CD14-positive monocyte (primary cell): Measurements from ENCODE around the gene PABPC1L. TPM values are rescaled to one million over a fixed set of nuclear protein-coding genes. Genes with fewer than 3 reads are reported as not detected.

Source experiments
- DNase-seq, 3 donors: peaks; one replicate each; pipeline ENCODE4 v3.0.0-alpha.2; 2011 to 2022
- H2AFZ ChIP-seq: 2 replicates; pipeline ENCODE4 v1.6.0; 2012; ENCODE audit warnings: mild to moderate bottlenecking, low read depth, low read length, inconsistent platforms; ENCODE audit not compliant: insufficient read depth, poor library complexity, severe bottlenecking
- H3K27ac ChIP-seq, 2 donors: 1 replicate in 1 of 2; 2 replicates in 1 of 2; pipeline ENCODE4 v1.5.1; 2012 to 2013; ENCODE audit warnings: low read length in 2 of 2, control low read depth in 1 of 2, inconsistent platforms in 1 of 2, low read depth in 1 of 2, mild to moderate bottlenecking in 1 of 2
- H3K27me3 ChIP-seq, 2 donors: one replicate each; pipeline versions ENCODE4 v1.6.0 to v1.6.1; 2011 to 2013; ENCODE audit warnings: low read length in 2 of 2; ENCODE audit not compliant: control insufficient read depth in 2 of 2, insufficient read depth in 2 of 2
- H3K36me3 ChIP-seq, 2 donors: replicated peaks in 1 of 2; 1 replicate in 1 of 2; 2 replicates in 1 of 2; pipeline versions ENCODE4 v1.5.1 to v1.6.1; 2012 to 2013; ENCODE audit warnings: low read length in 2 of 2, control low read depth in 1 of 2, inconsistent platforms in 1 of 2, mild to moderate bottlenecking in 1 of 2; ENCODE audit not compliant: insufficient read depth in 2 of 2, control insufficient read depth in 1 of 2
- H3K4me1 ChIP-seq, 2 donors: 1 replicate in 1 of 2; 2 replicates in 1 of 2; pipeline versions ENCODE4 v1.5.1 to v1.6.1; 2012 to 2013; ENCODE audit warnings: low read length in 2 of 2, control low read depth in 1 of 2, inconsistent platforms in 1 of 2, mild to moderate bottlenecking in 1 of 2, moderate library complexity in 1 of 2; ENCODE audit not compliant: insufficient read depth in 2 of 2, control insufficient read depth in 1 of 2
- H3K4me2 ChIP-seq: replicated peaks from 2 replicates; pipeline ENCODE3; 2012; ENCODE audit warnings: low read length, moderate library complexity, mild to moderate bottlenecking; ENCODE audit not compliant: poor library complexity, severe bottlenecking; ENCODE audit errors: extremely low read depth
- H3K4me3 ChIP-seq, 3 experiments: fragments of 200-600 bp in 1 of 3; sonication (generic) in 1 of 3; replicated peaks in 1 of 3; 1 replicate in 2 of 3; 2 replicates in 1 of 3; pipeline ENCODE4 v1.5.1; 2011 to 2013; ENCODE audit warnings: low read length in 3 of 3, mild to moderate bottlenecking in 3 of 3, control low read depth in 2 of 3, low read depth in 2 of 3, inconsistent platforms in 1 of 3, moderate library complexity in 1 of 3
- H3K79me2 ChIP-seq: 2 replicates; pipeline ENCODE4 v1.6.0; 2012; ENCODE audit warnings: mild to moderate bottlenecking, control low read depth, inconsistent platforms, low read length, moderate library complexity; ENCODE audit not compliant: insufficient read depth
- H3K9ac ChIP-seq: 2 replicates; pipeline ENCODE4 v1.6.0; 2017; ENCODE audit warnings: low read length, mild to moderate bottlenecking; ENCODE audit not compliant: insufficient read depth, poor library complexity, severe bottlenecking
- H3K9me3 ChIP-seq, 2 donors: replicated peaks in 1 of 2; 1 replicate in 1 of 2; 2 replicates in 1 of 2; pipeline versions ENCODE4 v1.5.1 to v1.6.1; 2012 to 2013; ENCODE audit warnings: low read length in 2 of 2, control low read depth in 1 of 2; ENCODE audit not compliant: control insufficient read depth in 1 of 2, insufficient read depth in 1 of 2
- H4K20me1 ChIP-seq: 2 replicates; pipeline ENCODE4 v1.6.0; 2012; ENCODE audit warnings: mild to moderate bottlenecking, low read length, control low read depth, moderate library complexity; ENCODE audit not compliant: insufficient read depth
- H3K27ac Mint-ChIP-seq, 7 donors: one replicate each; pipeline ENCODE4 v1.8.0; 2020; ENCODE audit warnings: mild to moderate bottlenecking in 7 of 7, mixed read lengths in 7 of 7, moderate library complexity in 6 of 7, inconsistent platforms in 2 of 7
- H3K27me3 Mint-ChIP-seq, 3 donors: one replicate each; pipeline ENCODE4 v1.8.0; 2021 to 2022; ENCODE audit warnings: low read depth in 3 of 3, mild to moderate bottlenecking in 3 of 3, mixed read lengths in 3 of 3, moderate library complexity in 3 of 3, inconsistent platforms in 1 of 3
- H3K36me3 Mint-ChIP-seq, 2 donors: one replicate each; pipeline ENCODE4 v1.8.0; 2020; ENCODE audit warnings: mixed read lengths in 2 of 2, inconsistent platforms in 1 of 2, mild to moderate bottlenecking in 1 of 2
- H3K4me1 Mint-ChIP-seq: one replicate; pipeline ENCODE4 v1.8.0; 2020; ENCODE audit warnings: mild to moderate bottlenecking, mixed read lengths
- H3K4me3 Mint-ChIP-seq, 2 donors: one replicate each; pipeline ENCODE4 v1.8.0; 2020; ENCODE audit warnings: mild to moderate bottlenecking in 2 of 2, mixed read lengths in 2 of 2, moderate library complexity in 1 of 2
- H3K9me3 Mint-ChIP-seq, 7 donors: one replicate each; pipeline ENCODE4 v1.8.0; 2020 to 2022; ENCODE audit warnings: mixed read lengths in 7 of 7, mild to moderate bottlenecking in 6 of 7, moderate library complexity in 6 of 7, inconsistent platforms in 2 of 7
- WGBS: methylation state at CpG from one replicate; pipeline ENCODE4 v1.1.5; 2013; ENCODE audit warnings: missing lambda C conversion rate; ENCODE audit not compliant: insufficient coverage; 5-methylcytosine and 5-hydroxymethylcytosine counted together
- intact Hi-C, 2 donors: fragments of 100-400 bp; cut with micrococcal nuclease; formaldehyde crosslinking; loops; one replicate each; pipeline versions ENCODE4 v1.15.0 to v1.15.1; 2023
- polyA plus RNA-seq, 3 donors: library from polyadenylated mRNA; depleted of rRNA in 1 of 3; unstranded in 2 of 3; stranded (reverse) in 1 of 3; fragments of 300-500 nt in 2 of 3; fragments of >200 nt in 1 of 3; fragmentation: Illumina TruSeq in 2 of 3; gene quantifications; 1 replicate in 2 of 3; 2 replicates in 1 of 3; pipeline ENCODE4 v1.2.3, GENCODE V29; 2012 to 2021
- TF ChIP-seq, protein P1 (sequence below): fragments of 200-600 bp; IDR thresholded peaks from one replicate; pipeline ENCODE4 v1.8.0; 2022; ENCODE audit warnings: antibody characterized with exemption, mild to moderate bottlenecking

The PABPC1L gene
- polyA plus RNA-seq, 3 donors: 0.21 to 69.1 TPM; not detected in 1

DNA sequence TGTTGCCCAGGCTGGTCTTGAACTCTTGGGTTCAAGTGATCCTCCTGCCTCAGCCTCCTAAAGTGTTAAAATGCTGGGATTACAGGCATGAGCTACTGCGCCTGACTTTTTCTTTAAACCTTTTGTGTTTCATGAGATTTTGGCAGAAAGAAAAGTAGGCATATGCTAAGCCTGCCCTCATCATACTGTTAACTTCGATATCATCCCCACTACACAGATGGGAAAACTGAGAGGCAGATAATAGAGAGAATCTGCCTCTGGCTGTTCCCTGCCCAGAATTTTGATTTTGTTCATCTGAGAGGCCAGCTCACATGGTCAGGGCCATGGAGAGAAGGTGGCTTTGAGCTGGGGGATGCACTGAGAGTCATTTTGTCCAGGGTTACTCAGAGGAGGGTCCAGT lies 7.5 kb downstream of the PABPC1L start:
- Histone ChIP-seq H3K9ac (no peak overlapping the region), H3K27ac (no peak overlapping the region), H3K4me3 (no peak overlapping the region), H3K79me2 (no peaks in the 10 kb centered on the region), H4K20me1 (no peaks in the 10 kb centered on the region), H2AFZ (no peak overlapping the region), H3K27me3 (no peaks in the 10 kb centered on the region), H3K4me1 (no peaks in the 10 kb centered on the region), H3K36me3 (peaks cover 0 to 10% of the 10 kb centered on the region in 2 donors), H3K4me2 (no peak overlapping the region), H3K9me3 (no peaks in the 10 kb centered on the region)
- TF ChIP-seq, protein P1, sequence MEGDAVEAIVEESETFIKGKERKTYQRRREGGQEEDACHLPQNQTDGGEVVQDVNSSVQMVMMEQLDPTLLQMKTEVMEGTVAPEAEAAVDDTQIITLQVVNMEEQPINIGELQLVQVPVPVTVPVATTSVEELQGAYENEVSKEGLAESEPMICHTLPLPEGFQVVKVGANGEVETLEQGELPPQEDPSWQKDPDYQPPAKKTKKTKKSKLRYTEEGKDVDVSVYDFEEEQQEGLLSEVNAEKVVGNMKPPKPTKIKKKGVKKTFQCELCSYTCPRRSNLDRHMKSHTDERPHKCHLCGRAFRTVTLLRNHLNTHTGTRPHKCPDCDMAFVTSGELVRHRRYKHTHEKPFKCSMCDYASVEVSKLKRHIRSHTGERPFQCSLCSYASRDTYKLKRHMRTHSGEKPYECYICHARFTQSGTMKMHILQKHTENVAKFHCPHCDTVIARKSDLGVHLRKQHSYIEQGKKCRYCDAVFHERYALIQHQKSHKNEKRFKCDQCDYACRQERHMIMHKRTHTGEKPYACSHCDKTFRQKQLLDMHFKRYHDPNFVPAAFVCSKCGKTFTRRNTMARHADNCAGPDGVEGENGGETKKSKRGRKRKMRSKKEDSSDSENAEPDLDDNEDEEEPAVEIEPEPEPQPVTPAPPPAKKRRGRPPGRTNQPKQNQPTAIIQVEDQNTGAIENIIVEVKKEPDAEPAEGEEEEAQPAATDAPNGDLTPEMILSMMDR: no peak
- Mint-ChIP-seq H3K4me1 (no peaks in the 10 kb centered on the region), H3K27ac (peak overlapping the region in 2 of 7 donors; percentile 30 to 60), H3K27me3 (peaks cover 0 to 4% (median 0%) of the 10 kb centered on the region in 3 donors), H3K4me3 (no peak overlapping the region), H3K36me3 (peaks cover 26 to 51% of the 10 kb centered on the region in 2 donors), H3K9me3 (no peaks in the 10 kb centered on the region)
- DNase-seq: no peak
- intact Hi-C loops: no loop called here
- WGBS: no CpG with 5 or more reads among the region's 2 CpGs

DNA sequence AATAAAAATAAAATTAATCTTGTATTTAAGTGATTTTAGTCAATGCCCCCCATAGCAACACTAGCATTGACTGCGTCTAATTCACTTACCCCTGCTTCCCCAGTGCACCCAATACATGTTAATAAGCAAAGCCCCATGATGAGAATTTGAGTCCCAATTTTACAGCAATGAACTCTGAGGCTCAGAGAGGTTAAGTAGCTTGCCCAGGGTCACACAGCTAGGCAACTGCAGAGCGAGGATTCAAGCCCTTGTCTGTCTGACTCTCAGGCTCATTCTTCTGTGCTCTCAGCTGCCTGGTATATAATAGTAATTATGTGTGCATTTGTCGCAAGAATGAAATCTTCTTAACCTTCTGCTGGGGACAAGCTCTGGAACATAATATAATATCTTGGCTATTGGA lies 8.5 kb downstream of the PABPC1L start:
- Histone ChIP-seq H3K4me2 (no peak overlapping the region), H3K27ac (no peak overlapping the region), H3K4me3 (no peak overlapping the region), H3K9me3 (no peaks in the 10 kb centered on the region), H3K27me3 (no peaks in the 10 kb centered on the region), H2AFZ (no peak overlapping the region), H3K9ac (no peak overlapping the region), H4K20me1 (no peaks in the 10 kb centered on the region), H3K79me2 (no peaks in the 10 kb centered on the region), H3K36me3 (peaks cover 5 to 18% of the 10 kb centered on the region in 2 donors), H3K4me1 (no peaks in the 10 kb centered on the region)
- TF ChIP-seq, protein P1: no peak
- no peaks in the 10 kb centered on the region for H3K4me1 Mint-ChIP-seq
- intact Hi-C loops: no loop called here
- no peaks in the 10 kb centered on the region for H3K9me3 Mint-ChIP-seq
- H3K27ac Mint-ChIP-seq: no peak overlapping the region
- H3K27me3 Mint-ChIP-seq: peaks cover 0 to 4% (median 0%) of the 10 kb centered on the region in 3 donors
- peaks cover 30 to 51% of the 10 kb centered on the region in 2 donors for H3K36me3 Mint-ChIP-seq
- DNase-seq: no peak
- WGBS: 100% methylated on average over 2 of the region's 3 CpGs
- no peak overlapping the region for H3K4me3 Mint-ChIP-seq
